Measurements from ENCODE around the gene LHX2. TPM values are rescaled to one million over a fixed set of nuclear protein-coding genes. Genes with fewer than 3 reads are reported as not detected.

Gene LHX2
- total and polyA plus RNA-seq, 9 of the 15 experiments (the other 6 are each of a cell fraction or from before 2014, with no cell fraction given) = 0.07 TPM; not detected in 8

GRCh38 chr9:124000161-124000783 is 11.3 kb upstream of the LHX2 start:
- Histone ChIP-seq H3K9me1 (ENCODE audit: control insufficient read depth, insufficient read depth, low read length) (no peaks in the 10 kb centered on the region), H3K27me3 (ENCODE audit: control insufficient read depth in 2 of 2, insufficient read depth in 2 of 2, low read length in 2 of 2) (peaks cover 52% of the 10 kb centered on the region in 2 experiments), H3K4me3 (no peak overlapping the region), H3K79me2 (ENCODE audit: control insufficient read depth, insufficient read depth, low read length) (no peaks in the 10 kb centered on the region), H3K4me2 (ENCODE audit: insufficient read depth, low read length) (no peak overlapping the region), H3K4me1 (replicated peaks in 1 of 2; ENCODE audit: control insufficient read depth in 2 of 2, insufficient read depth in 2 of 2, low read length in 2 of 2) (peaks cover 0 to 11% of the 10 kb centered on the region in 2 experiments; a peak in 2 of 5 replicates), H2AFZ (ENCODE audit: low read depth, low read length) (no peak overlapping the region), H3K36me3 (ENCODE audit: control insufficient read depth, insufficient read depth, low read length) (no peaks in the 10 kb centered on the region), H3K9ac (ENCODE audit: insufficient read depth in 1 of 2, low read depth in 2 of 2, low read length in 2 of 2) (no peak overlapping the region), H3K9me3 (replicated peaks; ENCODE audit: control insufficient read depth, insufficient read depth, low read depth, low read length) (no peaks in the 10 kb centered on the region), H4K20me1 (replicated peaks; ENCODE audit: control insufficient read depth, insufficient read depth, low read length) (peaks cover 7% of the 10 kb centered on the region), H3K27ac (ENCODE audit: extremely low read depth, low read depth, low read length) (no peak overlapping the region)
- no peak for DNase-seq (ENCODE audit: extremely low read depth in 1 of 4, low spot score in 3 of 4)
- in situ Hi-C loops (cut with MboI) = no loop called here
- POLR2A ChIA-PET = interaction anchor here (0.6 kb wide), 1 partner anchor 13 kb away, joined by 3 read pairs; no protein-coding TSS in a partner anchor
- ATAC-seq = no peak
- no TSS peak for BruUV-seq (replicated peaks)
- no peak for FAIRE-seq
- TF ChIP-seq EZH2 (IDR thresholded peaks at IDR 0.05; ENCODE audit: borderline replicate concordance, low read depth, low read length) (peak; percentile 41; the same call in 1 of the 2 replicates), GMEB1 (CRISPR knock-in tag; IDR thresholded peaks at IDR 0.05) (no peak)
- whole genome bisulfite sequencing (ENCODE audit: insufficient coverage, low coverage, missing lambda C conversion rate) = 0% methylated on average over 6 of the region's 35 CpGs
- intact Hi-C loops (cut with micrococcal nuclease) = no loop called here
- CTCF ChIA-PET (ENCODE audit: low intra/inter-chr PET ratio) = no interaction called here
